IMR-90 (cell line): Measurements from ENCODE around the gene KCNK7. TPM values are rescaled to one million over a fixed set of nuclear protein-coding genes. Genes with fewer than 3 reads are reported as not detected.

Experiments
- ATAC-seq: fragments of 200-7000 bp; cut with Tn5 transposase; 2 replicates; pipeline ENCODE4 v1.9.1; 2020; ENCODE audit warnings: low read depth, mild to moderate bottlenecking, moderate library complexity
- BruUV-seq: library from RNA; stranded (reverse); fragments of 400-500 nt; replicated peaks from 2 replicates; lab custom pipeline; 2021; lab: Mats Ljungman, UMichigan
- CTCF ChIA-PET: fragments of 300-600 bp; formaldehyde crosslinking; extraction: SDS; loops from one replicate; lab custom pipeline; 2021; ENCODE audit warnings: antibody characterized with exemption; lab: Yijun Ruan, JAX
- POLR2A ChIA-PET: fragments of 300-600 bp; sonication (Branson Sonifier 250); formaldehyde crosslinking; loops from one replicate; lab custom pipeline; 2022; ENCODE audit warnings: antibody characterized with exemption; ENCODE audit not compliant: unreplicated experiment; lab: Charles Lee
- DNase-seq: peaks from one replicate; pipeline ENCODE4 v3.0.0; 2013
- H2AFZ ChIP-seq: replicated peaks from 2 replicates; pipeline ENCODE3; 2013; ENCODE audit warnings: low read length, mild to moderate bottlenecking; ENCODE audit not compliant: poor library complexity
- H2AK5ac ChIP-seq: 2 replicates; pipeline ENCODE4 v1.6.1; 2013; ENCODE audit warnings: low read depth, low read length, inconsistent platforms
- H2AK9ac ChIP-seq: replicated peaks from 2 replicates; pipeline ENCODE3; 2013; ENCODE audit warnings: mild to moderate bottlenecking, low read depth, low read length, moderate library complexity; ENCODE audit not compliant: poor library complexity
- H2BK120ac ChIP-seq: 2 replicates; pipeline ENCODE4 v1.6.1; 2013; ENCODE audit warnings: low read depth, low read length, inconsistent platforms
- H2BK15ac ChIP-seq: 3 replicates; pipeline ENCODE4 v1.6.1; 2013; ENCODE audit warnings: low read depth, low read length, inconsistent platforms
- H2BK20ac ChIP-seq: 2 replicates; pipeline ENCODE4 v1.6.1; 2013; ENCODE audit warnings: low read depth, mild to moderate bottlenecking, inconsistent platforms, low read length, moderate library complexity
- H2BK5ac ChIP-seq: 2 replicates; pipeline ENCODE4 v1.6.1; 2013; ENCODE audit warnings: mild to moderate bottlenecking, low read depth, low read length, inconsistent platforms; ENCODE audit not compliant: poor library complexity, severe bottlenecking
- H3K14ac ChIP-seq: replicated peaks from 2 replicates; pipeline ENCODE4 v1.6.1; 2013; ENCODE audit warnings: low read depth, low read length, inconsistent platforms
- H3K18ac ChIP-seq: 2 replicates; pipeline ENCODE4 v1.6.1; 2013; ENCODE audit warnings: low read depth, low read length, control low read depth
- H3K23ac ChIP-seq: 2 replicates; pipeline ENCODE4 v1.6.1; 2013; ENCODE audit warnings: low read depth, low read length, inconsistent platforms
- H3K27ac ChIP-seq: 2 replicates; pipeline ENCODE4 v1.5.1; 2013; ENCODE audit warnings: mild to moderate bottlenecking, control low read depth, low read length; ENCODE audit not compliant: insufficient read depth
- H3K27me3 ChIP-seq: 2 replicates; pipeline ENCODE4 v1.6.1; 2013; ENCODE audit warnings: low read length; ENCODE audit not compliant: control insufficient read depth, insufficient read depth
- H3K36me3 ChIP-seq: 2 replicates; pipeline ENCODE4 v1.6.1; 2013; ENCODE audit warnings: low read length, mixed read lengths; ENCODE audit not compliant: control insufficient read depth, insufficient read depth
- H3K4ac ChIP-seq: 2 replicates; pipeline ENCODE4 v1.6.1; 2013; ENCODE audit warnings: low read depth, low read length, inconsistent platforms
- H3K4me1 ChIP-seq: 2 replicates; pipeline ENCODE4 v1.6.1; 2013; ENCODE audit warnings: low read length, mixed read lengths; ENCODE audit not compliant: control insufficient read depth, insufficient read depth
- H3K4me2 ChIP-seq: 2 replicates; pipeline ENCODE4 v1.6.1; 2013; ENCODE audit warnings: low read depth, mild to moderate bottlenecking, control low read depth, low read length, moderate library complexity
- H3K4me3 ChIP-seq: 2 replicates; pipeline ENCODE4 v1.5.1; 2013; ENCODE audit warnings: low read depth, mild to moderate bottlenecking, control low read depth, low read length, moderate library complexity; ENCODE audit not compliant: insufficient read depth
- H3K56ac ChIP-seq: 2 replicates; pipeline ENCODE4 v1.6.1; 2013; ENCODE audit warnings: low read length, inconsistent platforms; ENCODE audit not compliant: insufficient read depth; ENCODE audit errors: extremely low read depth
- H3K79me1 ChIP-seq, 2 experiments: 2 replicates each; pipeline ENCODE4 v1.6.1; 2013; ENCODE audit warnings: low read length in 2 of 2, inconsistent platforms in 1 of 2, low read depth in 1 of 2
- H3K9ac ChIP-seq: 2 replicates; pipeline ENCODE4 v1.6.1; 2013; ENCODE audit warnings: low read depth, low read length, control low read depth
- H3K9me1 ChIP-seq: 2 replicates; pipeline ENCODE4 v1.6.1; 2013; ENCODE audit warnings: low read length, inconsistent platforms; ENCODE audit not compliant: insufficient read depth
- H3K9me3 ChIP-seq: 2 replicates; pipeline ENCODE4 v1.6.1; 2013; ENCODE audit warnings: low read length; ENCODE audit not compliant: control insufficient read depth, insufficient read depth
- H4K20me1 ChIP-seq: 2 replicates; pipeline ENCODE4 v1.6.1; 2013; ENCODE audit warnings: low read length, inconsistent platforms; ENCODE audit not compliant: insufficient read depth
- H4K5ac ChIP-seq: 2 replicates; pipeline ENCODE4 v1.6.1; 2013; ENCODE audit warnings: mild to moderate bottlenecking, low read depth, low read length, control low read depth
- H4K8ac ChIP-seq, 2 experiments: 2 replicates each; pipeline ENCODE4 v1.6.1; 2013; ENCODE audit warnings: low read depth in 2 of 2, low read length in 2 of 2, control low read depth in 1 of 2, inconsistent platforms in 1 of 2
- H4K91ac ChIP-seq: 2 replicates; pipeline ENCODE4 v1.6.1; 2013; ENCODE audit warnings: low read depth, low read length, inconsistent platforms; ENCODE audit not compliant: insufficient read depth
- FOS ChIP-seq: fragments of 150-350 bp; IDR thresholded peaks from 2 replicates; pipeline ENCODE4 v1.6.1; 2016; ENCODE audit warnings: low read depth, low read length
- MAFK ChIP-seq: IDR thresholded peaks from 2 replicates; pipeline ENCODE4 v1.6.1; 2012; ENCODE audit warnings: low read depth, low read length, improper control_type of control experiment
- NFE2L2 ChIP-seq: fragments of 150-350 bp; IDR thresholded peaks from 2 replicates; pipeline ENCODE4 v1.6.1; 2016; ENCODE audit warnings: low read depth, mild to moderate bottlenecking, low read length
- RFX5 ChIP-seq: IDR thresholded peaks from 2 replicates; pipeline ENCODE4 v1.8.0; 2012; ENCODE audit warnings: low read depth, mild to moderate bottlenecking, low read length, moderate library complexity
- whole genome bisulfite sequencing, 2 experiments: methylation state at CpG; one replicate each; pipeline versions ENCODE4 v1.1.5 to v1.1.7; 2013; ENCODE audit warnings: missing lambda C conversion rate in 2 of 2; ENCODE audit not compliant: insufficient read length in 1 of 2; ENCODE audit errors: extremely low coverage in 2 of 2; 5-methylcytosine and 5-hydroxymethylcytosine counted together
- dilution Hi-C: fragments of 300-500 bp; cut with HindIII; formaldehyde crosslinking; loops from one replicate; pipeline ENCODE4 v1.14.3; 2018; ENCODE audit warnings: low sequenced_read_pairs; ENCODE audit not compliant: unreplicated experiment
- in situ Hi-C: fragments of 300-500 bp; cut with MboI; formaldehyde crosslinking; loops from 3 replicates; pipeline ENCODE4 v1.14.3; 2019; ENCODE audit warnings: low sequenced_read_pairs, inconsistent platforms, mixed read lengths
- intact Hi-C: fragments of 100-400 bp; cut with micrococcal nuclease; formaldehyde crosslinking; loops from 2 replicates; pipeline ENCODE4 v1.10.0; 2022
- polyA plus RNA-seq, 3 experiments: library from polyadenylated mRNA; depleted of rRNA; stranded (reverse); fragments of >200 nt; gene quantifications; 2 replicates each; pipeline ENCODE4 v1.2.3, GENCODE V29; 2012; ENCODE audit warnings: low replicate concordance in 1 of 3
- total RNA-seq: library from RNA; depleted of rRNA; stranded (reverse); fragments of >200 nt; gene quantifications from 2 replicates; pipeline ENCODE4 v1.2.3, GENCODE V29; 2012
- TF ChIP-seq, protein P1 (sequence below): conservative IDR thresholded peaks from 2 replicates; pipeline ENCODE4 v1.5.1; 2012; ENCODE audit warnings: mild to moderate bottlenecking, low read depth, low read length, improper control_type of control experiment

Gene KCNK7
- total and polyA plus RNA-seq, 2 of the 4 experiments (the other 2 are of a cell fraction), result 0.09 TPM; not detected in 1

DNA sequence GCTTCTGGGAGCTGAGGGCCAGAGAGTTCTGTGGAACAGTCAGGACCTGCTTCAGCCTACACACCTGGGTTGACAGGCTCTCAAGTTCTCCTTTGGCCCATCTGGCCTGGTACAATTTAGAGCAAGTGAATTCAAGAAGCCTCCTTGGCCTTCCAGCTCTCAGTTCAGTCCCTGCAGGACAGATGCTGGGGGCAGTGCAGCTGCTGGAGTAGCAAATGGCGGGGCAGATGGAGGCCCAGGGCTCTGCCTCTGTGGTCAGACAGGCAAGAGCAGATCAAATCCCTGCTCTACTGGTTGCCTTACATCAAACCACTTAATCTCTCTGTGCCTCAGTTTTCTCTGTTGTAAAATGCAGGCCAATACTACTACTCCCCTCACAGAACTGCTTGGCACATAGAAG, 8.7 kb upstream of the KCNK7 start:
- Histone ChIP-seq H4K5ac (no peak overlapping the region), H2BK120ac (no peak overlapping the region), H2AK5ac (no peak overlapping the region), H3K4me3 (no peak overlapping the region), H3K9me3 (no peaks in the 10 kb centered on the region), H3K18ac (no peak overlapping the region), H3K23ac (no peak overlapping the region), H3K14ac (no peak overlapping the region), H2AK9ac (no peak overlapping the region), H3K9me1 (no peaks in the 10 kb centered on the region), H3K9ac (no peak overlapping the region), H4K8ac (no peak overlapping the region), H3K4me2 (no peak overlapping the region), H3K27ac (no peak overlapping the region), H3K27me3 (no peaks in the 10 kb centered on the region), H2BK20ac (no peak overlapping the region), H3K56ac (no peak overlapping the region), H3K36me3 (peaks cover 46% of the 10 kb centered on the region), H4K20me1 (peaks cover 27% of the 10 kb centered on the region), H4K91ac (no peak overlapping the region), H2AFZ (no peak overlapping the region), H2BK15ac (no peak overlapping the region), H3K79me1 (peaks cover 4 to 34% of the 10 kb centered on the region in 2 experiments; a peak in 3 of 4 replicates), H2BK5ac (no peak overlapping the region), H3K4ac (no peak overlapping the region), H3K4me1 (peaks cover 5% of the 10 kb centered on the region)
- ChIA-PET CTCF (interaction anchor here (0.9 kb wide), 1 partner anchor 10 kb away, joined by 3 read pairs; no protein-coding TSS in a partner anchor), POLR2A (no interaction called here)
- DNase-seq, result no peak
- TF ChIP-seq, protein P1, sequence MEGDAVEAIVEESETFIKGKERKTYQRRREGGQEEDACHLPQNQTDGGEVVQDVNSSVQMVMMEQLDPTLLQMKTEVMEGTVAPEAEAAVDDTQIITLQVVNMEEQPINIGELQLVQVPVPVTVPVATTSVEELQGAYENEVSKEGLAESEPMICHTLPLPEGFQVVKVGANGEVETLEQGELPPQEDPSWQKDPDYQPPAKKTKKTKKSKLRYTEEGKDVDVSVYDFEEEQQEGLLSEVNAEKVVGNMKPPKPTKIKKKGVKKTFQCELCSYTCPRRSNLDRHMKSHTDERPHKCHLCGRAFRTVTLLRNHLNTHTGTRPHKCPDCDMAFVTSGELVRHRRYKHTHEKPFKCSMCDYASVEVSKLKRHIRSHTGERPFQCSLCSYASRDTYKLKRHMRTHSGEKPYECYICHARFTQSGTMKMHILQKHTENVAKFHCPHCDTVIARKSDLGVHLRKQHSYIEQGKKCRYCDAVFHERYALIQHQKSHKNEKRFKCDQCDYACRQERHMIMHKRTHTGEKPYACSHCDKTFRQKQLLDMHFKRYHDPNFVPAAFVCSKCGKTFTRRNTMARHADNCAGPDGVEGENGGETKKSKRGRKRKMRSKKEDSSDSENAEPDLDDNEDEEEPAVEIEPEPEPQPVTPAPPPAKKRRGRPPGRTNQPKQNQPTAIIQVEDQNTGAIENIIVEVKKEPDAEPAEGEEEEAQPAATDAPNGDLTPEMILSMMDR, result no peak
- TF ChIP-seq NFE2L2 (no peak), FOS (no peak), MAFK (no peak), RFX5 (no peak)
- in situ Hi-C loops (no loop called here), intact Hi-C loops (no loop called here), dilution Hi-C loops (no loop called here)
- BruUV-seq, result no TSS peak
- no peak for ATAC-seq
- 83% methylated on average over 1 of the region's 1 CpG; no CpG with 5 or more reads in 1 of the 2 experiments for WGBS, 2 experiments
